HG02870 (cell line): ENCODE measurements around the gene TWSG1.

Source experiments
- ATAC-seq: cut with Tn5 transposase; IDR thresholded peaks from one replicate; pipeline ENCODE4 v1.9.1; 2021; ENCODE audit warnings: mild to moderate bottlenecking, moderate library complexity; ENCODE audit not compliant: unreplicated experiment

The TWSG1 gene

GRCh38 chr18:9334329-9334972 lies at the start of gene TWSG1:
TSS of gene TWSG1 (plus strand) at chr18:9334773. CDS start at chr18:9337230, 2,457 bp downstream.
- peak; percentile 70 for ATAC-seq

- ATAC-seq, result no peak
Observed at GRCh38 chr18:9285604-9286003, 49.0 kb upstream of the TWSG1 start.

GRCh38 chr18:9287036-9287435 lies 47.5 kb upstream of the TWSG1 start:
- ATAC-seq, result no peak

- ATAC-seq, result no peak
Observed at GRCh38 chr18:9289698-9290097, 44.9 kb upstream of the TWSG1 start.

- no peak for ATAC-seq
Observed at GRCh38 chr18:9290156-9290555, 44.4 kb upstream of the TWSG1 start.

GRCh38 chr18:9292047-9292446 lies 42.5 kb upstream of the TWSG1 start:
- no peak for ATAC-seq

GRCh38 chr18:9293948-9294347 lies 40.6 kb upstream of the TWSG1 start:
- no peak for ATAC-seq

GRCh38 chr18:9296233-9297006 lies 38.2 kb upstream of the TWSG1 start:
- no peak for ATAC-seq

GRCh38 chr18:9297007-9297393 lies 37.6 kb upstream of the TWSG1 start:
- ATAC-seq, result no peak

- ATAC-seq, result no peak
Observed at GRCh38 chr18:9304388-9305070, 30.0 kb upstream of the TWSG1 start.

- no peak for ATAC-seq
Observed at GRCh38 chr18:9319333-9319732, 15.2 kb upstream of the TWSG1 start.

- ATAC-seq, result no peak
Observed at GRCh38 chr18:9321017-9321452, 13.5 kb upstream of the TWSG1 start.

- ATAC-seq, result no peak
Observed at GRCh38 chr18:9321736-9322135, 12.8 kb upstream of the TWSG1 start.

GRCh38 chr18:9322744-9323143 lies 11.8 kb upstream of the TWSG1 start:
- ATAC-seq, result no peak

- no peak for ATAC-seq
Observed at GRCh38 chr18:9323750-9324445, 10.7 kb upstream of the TWSG1 start.

GRCh38 chr18:9325716-9326115 lies 8.9 kb upstream of the TWSG1 start:
- ATAC-seq, result no peak

- ATAC-seq, result no peak
Observed at GRCh38 chr18:9328776-9329175, 5.8 kb upstream of the TWSG1 start.

- ATAC-seq, result no peak
Observed at GRCh38 chr18:9329471-9329870, 5.1 kb upstream of the TWSG1 start.

GRCh38 chr18:9330419-9330818 lies 4.2 kb upstream of the TWSG1 start:
- ATAC-seq, result no peak

- ATAC-seq, result peak; percentile 37
Observed at GRCh38 chr18:9333441-9334328, 888 bp upstream of the TWSG1 start.
